ENCODE data around the gene GSC2.
"Not testable (repeated sequence)": the region's sequence is repeated elsewhere in the genome, so short reads cannot be mapped to it uniquely, and the experiment has no call there.

Gene GSC2

DNA sequence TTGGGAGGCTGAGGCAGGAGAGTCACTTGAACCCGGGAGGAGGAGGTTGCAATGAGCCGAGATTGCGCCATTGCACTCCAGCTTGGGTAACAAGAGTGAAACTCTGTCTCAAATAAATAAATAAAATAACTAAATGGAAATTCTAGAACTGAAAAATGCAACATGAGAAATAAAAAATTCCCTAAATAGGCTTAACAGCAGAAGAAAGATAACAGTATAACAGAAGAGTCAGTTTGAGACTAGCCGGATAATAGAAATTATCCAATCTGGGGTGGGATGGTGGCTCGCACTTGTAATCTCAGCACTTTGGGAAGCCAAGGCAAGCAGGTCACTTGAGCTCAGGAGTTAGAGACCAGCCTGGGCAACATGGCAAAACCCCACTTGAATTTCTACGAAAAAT, 14.3 kb upstream of the GSC2 start:
- TF ChIP-seq, protein P1, sequence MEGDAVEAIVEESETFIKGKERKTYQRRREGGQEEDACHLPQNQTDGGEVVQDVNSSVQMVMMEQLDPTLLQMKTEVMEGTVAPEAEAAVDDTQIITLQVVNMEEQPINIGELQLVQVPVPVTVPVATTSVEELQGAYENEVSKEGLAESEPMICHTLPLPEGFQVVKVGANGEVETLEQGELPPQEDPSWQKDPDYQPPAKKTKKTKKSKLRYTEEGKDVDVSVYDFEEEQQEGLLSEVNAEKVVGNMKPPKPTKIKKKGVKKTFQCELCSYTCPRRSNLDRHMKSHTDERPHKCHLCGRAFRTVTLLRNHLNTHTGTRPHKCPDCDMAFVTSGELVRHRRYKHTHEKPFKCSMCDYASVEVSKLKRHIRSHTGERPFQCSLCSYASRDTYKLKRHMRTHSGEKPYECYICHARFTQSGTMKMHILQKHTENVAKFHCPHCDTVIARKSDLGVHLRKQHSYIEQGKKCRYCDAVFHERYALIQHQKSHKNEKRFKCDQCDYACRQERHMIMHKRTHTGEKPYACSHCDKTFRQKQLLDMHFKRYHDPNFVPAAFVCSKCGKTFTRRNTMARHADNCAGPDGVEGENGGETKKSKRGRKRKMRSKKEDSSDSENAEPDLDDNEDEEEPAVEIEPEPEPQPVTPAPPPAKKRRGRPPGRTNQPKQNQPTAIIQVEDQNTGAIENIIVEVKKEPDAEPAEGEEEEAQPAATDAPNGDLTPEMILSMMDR (IDR thresholded peaks at IDR 0.05; ENCODE audit: insufficient read depth, low read length, missing control alignments): no peak

DNA sequence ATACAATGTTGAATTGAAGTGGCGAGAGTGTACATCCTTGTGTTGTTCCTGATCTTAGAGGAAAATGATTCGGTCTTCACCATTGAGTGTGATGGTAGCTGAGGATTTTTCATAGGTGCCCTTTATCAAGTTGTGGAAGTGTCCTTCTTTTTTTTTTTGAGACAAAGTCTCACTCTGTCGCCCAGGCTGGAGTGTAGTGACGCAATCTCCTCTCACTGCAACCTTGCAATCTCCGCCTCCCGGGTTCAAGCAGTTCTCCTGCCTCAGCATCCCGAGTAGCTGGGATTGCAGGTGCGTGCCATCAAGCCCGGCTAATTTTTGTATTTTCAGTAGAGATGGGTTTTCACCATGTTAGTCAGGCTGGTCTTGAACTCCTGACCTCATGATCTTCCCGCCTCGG, 8.6 kb upstream of the GSC2 start:
- H3K4me3 ChIP-seq (ENCODE audit: low read depth, low read length); DNase-seq (ENCODE audit: low read depth, low spot score): not testable (repeated sequence)
- ChIA-PET CTCF (interaction anchor here (4.7 kb wide), 1 partner anchor 14 kb away, joined by 34 read pairs; the partner anchor contains the start of gene ESS2), POLR2A (interaction anchor here (0.6 to 0.8 kb wide), 2 partner anchors 10 to 14 kb away, joined by 3 read pairs; partner anchors contain the start of gene ESS2)

More for the DNA sequence above, 14.3 kb upstream of the GSC2 start:
- no peak overlapping the region for H3K4me3 ChIP-seq (ENCODE audit: low read depth, low read length)
- CTCF ChIA-PET: no interaction called here
- POLR2A ChIA-PET: no interaction called here
- no peak for DNase-seq (ENCODE audit: low read depth, low spot score)

DNA sequence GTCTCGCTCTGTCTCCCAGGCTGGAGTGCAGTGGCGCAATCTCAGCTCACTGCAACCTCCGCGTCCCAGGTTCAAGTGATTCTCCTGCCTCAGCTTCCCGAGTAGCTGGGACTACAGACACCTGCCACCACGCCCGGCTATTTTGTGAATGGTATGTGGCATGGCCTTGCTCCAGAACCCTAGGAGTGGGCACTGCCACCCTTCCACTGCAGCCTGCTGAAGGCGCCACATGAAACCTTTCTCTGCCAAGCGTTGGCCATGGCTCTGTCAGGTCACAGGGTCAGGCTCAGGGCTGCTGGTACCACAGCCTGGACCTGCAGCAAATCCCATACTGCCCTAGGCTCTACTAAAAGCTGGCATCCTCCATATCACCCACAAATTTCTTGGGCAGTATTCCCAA, 6.0 kb upstream of the GSC2 start:
- CTCF ChIA-PET: interaction anchor here (1.2 to 4.7 kb wide), 3 partner anchors 8 to 34 kb away, joined by 4 to 34 read pairs (median 5); partner anchors contain the start of genes DGCR2 and ESS2
- DNase-seq (ENCODE audit: low read depth, low spot score); POLR2A ChIA-PET; H3K4me3 ChIP-seq (ENCODE audit: low read depth, low read length): not testable (repeated sequence)

DNA sequence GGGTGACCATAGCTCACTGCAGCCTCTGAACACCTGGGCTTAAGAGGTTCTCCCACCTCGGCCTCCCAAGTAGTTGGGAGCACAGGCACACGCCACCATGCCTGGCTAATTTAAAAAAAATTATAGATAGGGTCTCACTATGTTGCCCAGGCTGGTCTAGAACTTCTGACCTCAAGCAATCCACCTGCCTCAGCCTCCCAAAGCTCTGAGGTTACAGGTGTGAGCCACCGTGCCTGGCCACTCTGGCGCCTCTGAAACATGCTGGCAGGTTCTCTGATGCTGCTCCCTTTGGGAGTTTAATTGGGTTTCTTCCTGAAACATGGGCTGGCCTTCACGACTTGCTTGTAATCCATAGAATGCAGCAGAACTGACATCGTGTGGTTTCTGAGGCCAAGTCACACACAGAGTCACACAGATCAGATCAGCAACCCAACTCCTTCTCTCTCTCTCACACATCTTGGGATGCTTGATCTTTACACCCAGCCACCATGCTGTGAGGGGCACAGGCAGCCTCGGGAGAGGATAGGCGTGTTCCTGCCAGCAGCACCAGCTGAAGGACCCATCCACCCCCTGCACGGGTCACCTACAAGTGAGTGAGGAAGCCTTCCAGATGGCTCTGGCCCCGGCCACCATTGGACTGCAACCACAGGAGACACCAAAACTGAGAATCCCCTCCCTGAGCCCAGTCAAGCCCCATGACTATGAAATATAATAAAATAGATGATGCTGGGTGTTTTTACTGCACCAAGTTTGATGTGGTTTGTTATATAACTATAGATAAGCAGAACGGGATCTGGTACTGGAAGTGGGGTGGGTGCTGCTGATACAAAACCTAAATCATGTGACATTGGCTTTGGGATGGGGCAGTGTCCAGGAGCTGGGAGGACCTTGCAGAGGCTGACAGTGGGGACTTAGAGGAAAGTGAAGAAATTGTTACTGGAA, 3.1 kb upstream of the GSC2 start:
- TF ChIP-seq, protein P1 (IDR thresholded peaks at IDR 0.05; ENCODE audit: insufficient read depth, low read length, missing control alignments): no peak
- DNase-seq (ENCODE audit: low read depth, low spot score): no peak
- ChIA-PET CTCF (interaction anchor here (1.1 kb wide), 1 partner anchor 9 kb away, joined by 5 read pairs; the partner anchor contains the start of gene ESS2), POLR2A (no interaction called here)
- no peak overlapping the region for H3K4me3 ChIP-seq (ENCODE audit: low read depth, low read length)

DNA sequence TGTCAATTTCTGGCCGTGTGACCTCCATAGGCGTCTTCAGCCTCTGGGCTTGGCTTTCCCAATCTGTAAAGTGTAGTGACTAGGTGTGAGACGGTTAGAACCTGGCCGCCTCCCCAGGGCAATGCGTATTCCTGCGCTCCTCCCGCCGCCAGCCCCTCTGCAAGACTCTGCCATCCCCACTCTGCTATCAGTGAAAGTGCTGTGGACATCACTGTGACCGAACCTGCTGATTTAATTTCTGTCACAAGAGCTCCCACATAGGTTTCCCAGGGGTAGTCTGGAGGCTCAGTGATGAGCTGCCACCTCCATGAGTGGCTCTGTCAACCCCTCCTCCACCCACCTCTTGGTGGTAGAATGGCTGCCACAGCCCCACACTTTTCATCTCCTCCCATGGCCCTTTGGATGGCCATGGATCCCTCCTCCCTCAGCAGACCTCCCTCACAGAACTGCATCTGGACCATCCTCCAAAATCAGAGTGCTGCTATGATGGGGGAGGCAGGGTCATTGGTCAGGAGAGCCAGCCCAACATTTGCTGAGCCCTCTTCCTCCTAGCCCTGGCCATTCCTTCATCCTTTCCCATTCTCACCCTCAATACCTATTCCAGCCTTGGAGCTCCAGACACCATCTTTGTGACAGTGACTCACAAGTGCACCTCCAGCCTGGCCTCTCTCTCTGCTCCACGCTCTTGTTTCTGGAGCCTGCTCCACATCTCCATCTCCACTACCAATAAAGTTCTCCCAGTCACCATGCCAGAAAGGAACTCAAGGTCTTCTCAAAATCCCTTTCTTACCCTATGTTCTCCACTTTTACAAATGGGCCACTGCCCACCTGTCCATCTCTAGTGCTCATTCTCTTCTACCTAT, 1.5 kb upstream of the GSC2 start:
- H3K4me3 ChIP-seq (ENCODE audit: low read depth, low read length): no peak overlapping the region
- ChIA-PET POLR2A (no interaction called here), CTCF (no interaction called here)
- TF ChIP-seq, protein P1 (IDR thresholded peaks at IDR 0.05; ENCODE audit: insufficient read depth, low read length, missing control alignments): no peak
- DNase-seq (ENCODE audit: low read depth, low spot score): no peak

DNA sequence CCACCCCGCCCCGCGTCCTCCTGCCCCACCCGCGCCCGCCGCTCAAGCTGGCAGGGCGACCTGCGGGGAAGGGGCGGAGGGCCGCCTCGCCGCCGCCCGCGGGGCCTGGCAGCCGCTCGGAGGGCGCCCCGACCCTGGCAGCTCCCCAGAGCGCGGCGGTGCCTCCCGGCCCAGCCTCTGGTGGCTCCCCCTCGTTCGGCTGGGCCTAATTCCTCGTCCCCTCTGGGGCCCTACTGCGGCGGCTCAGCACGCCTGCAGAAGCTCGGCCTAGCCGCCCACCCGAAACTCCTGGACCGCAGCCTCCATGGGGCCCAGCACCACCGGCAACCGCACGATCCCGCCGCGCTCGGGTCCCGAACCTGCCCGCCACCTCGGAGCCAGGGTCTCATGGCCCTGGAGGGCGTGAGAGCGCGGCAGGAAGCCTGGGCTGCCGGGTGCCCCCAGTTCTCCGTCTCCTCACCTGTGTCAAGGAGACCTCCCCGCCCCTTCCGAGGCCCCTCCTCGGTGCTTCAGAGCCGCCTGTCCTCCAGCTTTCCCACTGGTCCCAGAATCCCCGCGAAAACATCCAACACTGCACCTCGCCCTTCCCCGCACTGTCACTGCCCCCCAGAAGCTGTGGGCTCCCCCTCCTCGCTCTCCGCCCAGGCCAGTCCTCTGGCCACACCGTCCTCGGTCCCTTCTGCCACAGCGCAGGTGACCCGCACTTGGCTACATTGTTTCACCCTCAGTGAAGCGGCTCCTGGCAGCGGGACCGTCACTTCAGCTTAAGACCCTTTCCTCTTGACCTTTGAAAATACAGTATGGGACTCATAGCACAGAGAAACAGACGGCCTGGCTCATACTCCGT, 613 bp upstream of the GSC2 start:
- ChIA-PET POLR2A (no interaction called here), CTCF (no interaction called here)
- H3K4me3 ChIP-seq (ENCODE audit: low read depth, low read length): no peak overlapping the region
- DNase-seq (ENCODE audit: low read depth, low spot score): no peak
- TF ChIP-seq, protein P1 (IDR thresholded peaks at IDR 0.05; ENCODE audit: insufficient read depth, low read length, missing control alignments): no peak

Measured in AG04449 (cell line).